M059J (cell line): ENCODE data around the gene SEC22C. TPM values are rescaled to one million over a fixed set of nuclear protein-coding genes. Genes with fewer than 3 reads are reported as not detected.

Source experiments
- DNase-seq: peaks from one replicate; pipeline ENCODE4 v3.0.0-alpha.2; 2012; ENCODE audit warnings: low read depth
- total RNA-seq: library from RNA; depleted of rRNA; stranded (reverse); fragments of >200 nt; shearing (Covaris generic); gene quantifications from 2 replicates; pipeline ENCODE4 v1.2.3, GENCODE V29; 2014; rRNA removed

Gene SEC22C
- total RNA-seq, 1 experiment from 2014 or later = 47.3 TPM

- no peak for DNase-seq
These were observed 83.7 kb downstream of the SEC22C start for GRCh38 chr3:42498034-42498433.

Other genes starting within 250 kb of the SEC22C start
- not detected in 2 replicates for gene LYZL4, start 171.4 kb downstream of the SEC22C start, total RNA-seq
- gene VIPR1, start 79.3 kb downstream of the SEC22C start, total RNA-seq = 0.12 and 0.15 TPM in 2 replicates
- 34.6 and 35.1 TPM in 2 replicates for gene SS18L2, start 8.9 kb upstream of the SEC22C start, total RNA-seq
- gene NKTR, start 18.7 kb upstream of the SEC22C start, total RNA-seq = 8.0 and 9.4 TPM in 2 replicates
- 5.0 and 5.5 TPM in 2 replicates for gene ZBTB47, start 71.7 kb upstream of the SEC22C start, total RNA-seq
- gene KLHL40, start 103.6 kb upstream of the SEC22C start, total RNA-seq = not detected in 2 replicates
- not detected in 2 replicates for gene HHATL, start 120.8 kb upstream of the SEC22C start, total RNA-seq
- gene CCDC13, start 191.3 kb upstream of the SEC22C start, total RNA-seq = 0.62 TPM in 1 of 2 replicates, not detected in the other
- 138 and 163 TPM in 2 replicates for gene HIGD1A, start 222.5 kb upstream of the SEC22C start, total RNA-seq
- gene ACKR2, start 227.5 kb upstream of the SEC22C start, total RNA-seq = 0.02 TPM in 1 of 2 replicates, not detected in the other